DOHH2 (cell line): ENCODE data around the gene SSNA1.
A peak's percentile ranks its signal among the peaks of the same experiment; 100 is the strongest.
"Not testable (repeated sequence)": the region's sequence is repeated elsewhere in the genome, so short reads cannot be mapped to it uniquely, and the experiment has no call there.

Source experiments
- H3F3A ChIP-seq: fragments of 200-600 bp; sonication (generic), shearing (Covaris generic); 2 replicates; pipeline ENCODE4 v1.6.0; 2016; ENCODE audit warnings: antibody characterized with exemption, mild to moderate bottlenecking; ENCODE audit not compliant: control insufficient read depth, insufficient read depth
- H3K27ac ChIP-seq: fragments of 200-600 bp; sonication (generic); 2 replicates; pipeline ENCODE4 v1.5.1; 2014; ENCODE audit warnings: low read depth, mild to moderate bottlenecking, low read length, moderate library complexity
- H3K27me3 ChIP-seq: fragments of 200-600 bp; sonication (generic); 2 replicates; pipeline ENCODE4 v1.6.1; 2014; ENCODE audit warnings: mild to moderate bottlenecking, low read length, mixed read lengths; ENCODE audit not compliant: control insufficient read depth
- H3K36me3 ChIP-seq: fragments of 200-600 bp; sonication (generic); 2 replicates; pipeline ENCODE4 v1.6.1; 2014; ENCODE audit warnings: mild to moderate bottlenecking, low read length, moderate library complexity, mixed read lengths; ENCODE audit not compliant: control insufficient read depth
- H3K4me1 ChIP-seq: fragments of 200-600 bp; sonication (generic); 2 replicates; pipeline ENCODE4 v1.6.1; 2014; ENCODE audit warnings: mild to moderate bottlenecking, low read length, mixed read lengths; ENCODE audit not compliant: control insufficient read depth
- H3K4me2 ChIP-seq: fragments of 200-600 bp; sonication (generic); 2 replicates; pipeline ENCODE4 v1.6.0; 2014; ENCODE audit warnings: mild to moderate bottlenecking, low read length, moderate library complexity
- H3K4me3 ChIP-seq: fragments of 200-600 bp; sonication (generic); 2 replicates; pipeline ENCODE4 v1.5.1; 2014; ENCODE audit warnings: mild to moderate bottlenecking, low read length, mixed read lengths
- H3K79me2 ChIP-seq: fragments of 200-600 bp; sonication (generic); 2 replicates; pipeline ENCODE4 v1.6.1; 2014; ENCODE audit warnings: mild to moderate bottlenecking, low read length, mixed read lengths; ENCODE audit not compliant: control insufficient read depth
- H3K9me2 ChIP-seq: fragments of 200-600 bp; sonication (generic); replicated peaks from 2 replicates; pipeline ENCODE4 v1.6.1; 2014; ENCODE audit warnings: mild to moderate bottlenecking, low read length, mixed read lengths; ENCODE audit not compliant: control insufficient read depth
- H3K9me3 ChIP-seq: fragments of 200-600 bp; sonication (generic); 2 replicates; pipeline ENCODE4 v1.6.1; 2014; ENCODE audit warnings: antibody characterized with exemption, low read length, mixed read lengths; ENCODE audit not compliant: control insufficient read depth, insufficient read depth
- H4K20me1 ChIP-seq: fragments of 200-600 bp; sonication (generic); 2 replicates; pipeline ENCODE4 v1.6.0; 2014; ENCODE audit warnings: low read depth, mild to moderate bottlenecking, antibody characterized with exemption, low read length, moderate library complexity; ENCODE audit not compliant: control insufficient read depth, insufficient read depth
- CTCF ChIP-seq: fragments of 200-600 bp; sonication (generic); IDR thresholded peaks from one replicate; pipeline ENCODE4 v1.5.1; 2014; ENCODE audit warnings: antibody characterized with exemption, mild to moderate bottlenecking, low read depth, low read length; ENCODE audit not compliant: poor library complexity, severe bottlenecking
- EZH2phosphoT487 ChIP-seq: fragments of 200-600 bp; sonication (generic); IDR thresholded peaks from 2 replicates; pipeline ENCODE4 v1.6.1; 2017; ENCODE audit warnings: borderline replicate concordance, mild to moderate bottlenecking, antibody characterized with exemption, low read length, moderate library complexity, mixed read lengths

The SSNA1 gene

DNA sequence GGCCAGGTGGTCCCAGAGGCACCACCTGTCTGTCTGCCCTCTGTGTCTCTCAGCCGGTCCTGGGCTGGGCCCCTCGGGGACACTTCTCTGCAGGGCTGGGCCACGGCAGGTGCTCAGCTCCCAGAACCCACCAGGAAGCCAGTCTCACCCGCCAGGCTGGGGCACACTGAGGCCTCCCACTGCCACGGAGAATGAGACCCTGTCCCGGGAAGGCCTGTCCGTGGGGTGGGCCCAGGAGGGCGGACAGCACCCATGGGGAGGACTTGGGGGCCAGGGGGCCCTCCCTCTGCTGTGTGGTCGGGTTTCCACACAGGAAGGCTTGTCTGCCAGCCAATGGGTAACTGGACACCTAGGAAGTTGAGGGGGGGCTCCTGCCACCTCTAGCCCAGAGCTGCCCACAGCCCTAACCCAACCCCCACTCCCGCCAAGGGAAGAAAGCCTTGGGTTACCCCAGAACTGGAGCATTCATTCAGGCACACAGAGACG is 48.5 kb downstream of the SSNA1 start:
- no peak for TF ChIP-seq EZH2phosphoT487
- TF ChIP-seq CTCF, result no peak
- Histone ChIP-seq H3K27ac (peak overlapping the region; percentile 24; the same call in 1 of the 2 replicates), H3K27me3 (no peaks in the 10 kb centered on the region), H3K9me3 (no peaks in the 10 kb centered on the region), H3K4me1 (peaks cover 53% of the 10 kb centered on the region), H3K4me2 (peak overlapping the region; percentile 66), H3F3A (peaks cover 2% of the 10 kb centered on the region), H3K4me3 (peak overlapping the region; percentile 59), H3K79me2 (peaks cover 41% of the 10 kb centered on the region), H3K9me2 (no peaks in the 10 kb centered on the region), H3K36me3 (peaks cover 8% of the 10 kb centered on the region), H4K20me1 (peaks cover 4% of the 10 kb centered on the region)

GRCh38 chr9:137237759-137238726 is 49.6 kb downstream of the SSNA1 start:
- Histone ChIP-seq H4K20me1 (peaks cover 14% of the 10 kb centered on the region), H3K4me3 (peak overlapping the region; percentile 27; the same call in 1 of the 2 replicates), H3K4me1 (peaks cover 63% of the 10 kb centered on the region), H3K4me2 (peak overlapping the region; percentile 66), H3K9me3 (no peaks in the 10 kb centered on the region), H3K9me2 (no peaks in the 10 kb centered on the region), H3K27me3 (no peaks in the 10 kb centered on the region), H3F3A (peaks cover 9% of the 10 kb centered on the region), H3K79me2 (peaks cover 51% of the 10 kb centered on the region), H3K27ac (no peak overlapping the region), H3K36me3 (peaks cover 19% of the 10 kb centered on the region)
- no peak for TF ChIP-seq CTCF
- no peak for TF ChIP-seq EZH2phosphoT487

- peaks cover 69% of the 10 kb centered on the region for H3K4me1 ChIP-seq
- not testable (repeated sequence) for H3K27me3 ChIP-seq, H3K9me2 ChIP-seq, H3F3A ChIP-seq, H3K9me3 ChIP-seq
- peaks cover 52% of the 10 kb centered on the region for H3K79me2 ChIP-seq
- H3K4me3 ChIP-seq, result peak overlapping the region; percentile 81
- H3K36me3 ChIP-seq, result peaks cover 29% of the 10 kb centered on the region
- H3K4me2 ChIP-seq, result peak overlapping the region; percentile 66
- peak overlapping the region; percentile 85 for H3K27ac ChIP-seq
- H4K20me1 ChIP-seq, result peaks cover 21% of the 10 kb centered on the region
Observed at GRCh38 chr9:137239541-137240200, 51.2 kb downstream of the SSNA1 start.
